NCI-H460 (cell line): ENCODE data around the gene ZSWIM8. TPM values are rescaled to one million over a fixed set of nuclear protein-coding genes. Genes with fewer than 3 reads are reported as not detected.
"Not testable (repeated sequence)": the region's sequence is repeated elsewhere in the genome, so short reads cannot be mapped to it uniquely, and the experiment has no call there.

Experiments
- DNase-seq: peaks from one replicate; pipeline ENCODE4 v3.0.0-alpha.2; 2016; ENCODE audit warnings: low read depth; ENCODE audit errors: extremely low read depth
- total RNA-seq: library from RNA; depleted of rRNA; stranded (reverse); fragments of >200 nt; shearing (Covaris generic); gene quantifications from 2 replicates; pipeline ENCODE4 v1.2.3, GENCODE V29; 2014

The ZSWIM8 gene
- total RNA-seq, 1 experiment from 2014 or later, result 19.7 TPM

- DNase-seq, result no peak
Measured at GRCh38 chr10:73773152-73773879, 12.1 kb upstream of the ZSWIM8 start.

- DNase-seq, result no peak
Measured at GRCh38 chr10:73774637-73775036, 10.8 kb upstream of the ZSWIM8 start.

- no peak for DNase-seq
Measured at GRCh38 chr10:73779018-73779417, 6.4 kb upstream of the ZSWIM8 start.

DNA sequence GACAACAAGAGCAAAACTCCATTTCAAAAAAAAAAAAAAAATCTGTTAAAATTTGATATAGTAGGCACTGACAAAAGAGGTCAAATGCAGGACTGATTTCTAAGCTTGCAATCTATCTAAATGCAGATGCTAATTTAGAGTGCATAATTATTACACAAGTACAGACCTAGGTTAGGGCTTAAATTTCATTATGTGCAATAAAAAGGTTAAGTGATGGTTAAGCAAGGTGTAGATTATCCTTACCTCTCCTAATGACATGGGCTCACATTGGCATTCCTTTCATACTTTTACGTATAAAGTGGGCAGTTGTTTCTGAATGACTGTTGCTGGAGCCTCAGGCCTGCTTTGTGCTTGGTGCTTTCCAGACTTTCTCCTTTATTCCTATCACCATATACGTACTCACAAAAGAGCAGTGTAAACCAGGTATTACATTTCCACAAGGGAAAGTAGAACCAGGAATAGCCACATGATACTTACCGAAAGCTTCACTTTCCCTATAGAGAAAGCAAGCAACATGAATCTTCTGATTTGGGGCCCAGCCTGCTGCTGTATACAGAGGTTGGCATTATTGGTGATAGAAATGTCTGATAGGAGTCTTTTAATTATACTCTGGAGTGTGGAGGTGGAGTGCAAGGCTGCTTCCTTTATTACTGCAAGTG, 5.7 kb upstream of the ZSWIM8 start:
- no peak for DNase-seq

GRCh38 chr10:73780301-73780700, 5.1 kb upstream of the ZSWIM8 start:
- no peak for DNase-seq

DNA sequence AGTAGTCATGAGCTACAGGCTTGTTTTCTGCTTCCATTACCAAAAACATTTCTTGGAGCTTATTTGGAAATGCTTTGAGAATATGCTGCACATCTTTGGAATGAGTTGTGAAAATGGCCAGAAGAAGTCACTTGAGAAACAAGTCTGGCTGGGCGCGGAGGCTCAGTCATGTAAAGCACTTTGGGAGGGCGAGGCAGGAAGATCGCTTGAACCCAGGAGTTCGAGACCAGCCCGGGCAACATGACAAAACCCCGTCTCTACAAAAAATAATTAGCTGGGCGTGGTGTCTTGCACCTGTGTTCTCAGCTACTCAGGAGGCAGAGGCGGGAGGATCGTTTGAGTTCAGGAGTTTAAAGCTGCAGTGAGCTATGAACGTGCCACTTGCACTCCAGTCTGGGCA, 4.4 kb upstream of the ZSWIM8 start:
- no peak for DNase-seq

DNA sequence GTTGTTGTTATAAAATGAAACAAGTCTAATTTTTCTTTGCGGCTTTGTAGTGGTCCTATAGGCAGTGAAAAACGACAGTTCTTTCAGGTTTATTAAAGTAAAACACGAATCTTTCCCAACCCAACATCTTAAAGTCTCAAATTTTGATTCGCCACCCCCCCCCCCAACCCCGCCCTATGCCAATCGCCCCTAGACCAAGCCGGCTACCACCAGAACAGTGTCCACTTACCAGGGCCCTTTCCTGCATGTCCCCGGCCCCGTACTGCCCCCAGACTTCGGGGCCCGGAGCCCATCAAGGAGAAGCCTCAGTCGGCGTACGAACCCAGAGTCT, 3.9 kb upstream of the ZSWIM8 start:
- DNase-seq, result no peak

- peak; percentile 79 for DNase-seq
Measured at GRCh38 chr10:73781879-73782748, 3.3 kb upstream of the ZSWIM8 start, which contains the start of gene CHCHD1. TSS of gene CHCHD1 (plus strand) at chr10:73782048. CDS start at chr10:73782076, 28 bp downstream.

- no peak for DNase-seq
Measured at GRCh38 chr10:73782749-73783085, 2.7 kb upstream of the ZSWIM8 start.

GRCh38 chr10:73785721-73786511, 510 bp downstream of the ZSWIM8 start:
- DNase-seq, result no peak

GRCh38 chr10:73786512-73786885, 1.1 kb downstream of the ZSWIM8 start:
- DNase-seq, result no peak

DNA sequence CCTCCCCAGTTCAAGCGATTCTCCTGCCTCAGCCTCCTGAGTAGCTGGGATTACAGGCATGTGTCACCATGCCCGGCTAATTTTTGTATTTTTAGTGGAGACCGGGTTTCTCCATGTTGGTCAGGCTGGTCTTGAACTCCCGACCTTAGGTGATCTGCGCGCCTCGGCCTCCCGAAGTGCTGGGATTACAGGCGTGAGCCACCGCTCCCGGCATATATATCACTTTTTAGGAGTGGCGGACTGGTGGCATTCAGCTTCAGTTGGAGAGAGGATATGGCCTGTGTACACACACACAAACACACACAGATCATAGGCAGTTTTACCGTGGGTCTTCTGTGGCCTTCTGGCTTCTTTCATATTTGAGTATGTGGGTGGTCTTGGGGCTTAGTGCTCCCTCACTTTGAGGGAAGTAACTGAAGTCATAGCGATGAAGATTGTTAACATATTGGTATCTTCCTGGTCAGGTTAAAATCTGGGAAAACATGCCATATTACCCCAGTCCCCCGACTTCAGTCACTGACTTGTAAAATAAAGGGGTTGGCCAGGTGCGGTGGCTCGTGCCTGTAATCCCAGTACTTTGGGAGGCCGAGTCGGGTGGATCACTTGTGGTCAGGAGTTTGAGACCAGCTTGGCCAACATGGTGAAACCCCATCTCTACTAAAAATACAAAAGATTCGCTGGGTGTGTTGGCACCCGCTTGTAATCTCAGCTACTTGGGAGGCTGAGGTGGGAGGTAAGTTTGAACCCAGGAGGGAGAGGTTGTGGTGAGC, 1.8 kb downstream of the ZSWIM8 start:
- DNase-seq, result not testable (repeated sequence)

GRCh38 chr10:73788864-73789658, 3.7 kb downstream of the ZSWIM8 start:
- no peak for DNase-seq

GRCh38 chr10:73789659-73790055, 4.3 kb downstream of the ZSWIM8 start:
- DNase-seq, result no peak

GRCh38 chr10:73790886-73791625, 5.7 kb downstream of the ZSWIM8 start:
- DNase-seq, result no peak

DNA sequence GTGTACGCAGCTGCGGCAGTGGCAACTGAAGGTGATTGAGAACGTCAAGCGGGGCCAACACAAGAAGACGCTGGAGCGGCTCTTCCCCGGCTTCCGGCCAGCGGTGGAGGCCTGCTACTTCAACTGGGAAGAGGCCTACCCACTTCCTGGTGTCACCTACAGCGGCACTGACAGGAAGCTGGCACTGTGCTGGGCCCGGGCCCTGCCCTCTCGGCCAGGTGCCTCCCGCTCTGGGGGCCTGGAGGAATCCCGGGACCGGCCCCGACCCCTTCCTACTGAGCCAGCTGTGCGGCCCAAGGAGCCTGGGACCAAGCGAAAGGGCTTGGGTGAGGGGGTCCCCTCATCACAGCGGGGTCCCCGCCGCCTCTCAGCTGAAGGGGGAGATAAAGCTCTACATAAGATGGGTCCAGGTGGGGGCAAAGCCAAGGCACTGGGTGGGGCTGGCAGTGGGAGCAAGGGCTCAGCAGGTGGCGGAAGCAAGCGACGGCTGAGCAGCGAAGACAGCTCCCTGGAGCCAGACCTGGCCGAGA, 6.5 kb downstream of the ZSWIM8 start:
- no peak for DNase-seq

GRCh38 chr10:73793456-73793855, 8.1 kb downstream of the ZSWIM8 start:
- DNase-seq, result no peak

DNA sequence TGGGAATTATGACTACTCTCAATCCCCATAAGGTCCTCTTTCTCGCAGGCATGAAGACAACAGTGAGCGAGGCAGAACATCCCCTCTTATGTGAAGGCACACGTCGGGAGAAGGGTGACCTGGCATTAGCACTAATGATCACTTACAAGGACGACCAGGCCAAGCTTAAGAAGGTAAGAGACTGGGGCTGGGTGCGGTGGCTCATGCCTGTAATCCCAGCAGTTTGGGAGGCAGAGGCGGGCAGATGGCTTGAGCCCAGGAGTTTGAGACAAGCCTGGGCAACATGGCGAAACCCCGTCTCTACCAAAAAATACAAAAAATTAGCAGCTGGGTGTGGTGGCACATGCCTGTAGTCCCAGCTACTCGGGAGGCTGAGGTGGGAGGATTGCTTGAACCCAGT, 10.1 kb downstream of the ZSWIM8 start:
- DNase-seq, result not testable (repeated sequence)
